Measurements from ENCODE around the gene FCHSD2. TPM values are rescaled to one million over a fixed set of nuclear protein-coding genes. Genes with fewer than 3 reads are reported as not detected.
"Not testable (repeated sequence)": the region's sequence is repeated elsewhere in the genome, so short reads cannot be mapped to it uniquely, and the experiment has no call there.

Gene FCHSD2
- total RNA-seq, 1 donor from 2014 or later = 18.9 TPM

DNA sequence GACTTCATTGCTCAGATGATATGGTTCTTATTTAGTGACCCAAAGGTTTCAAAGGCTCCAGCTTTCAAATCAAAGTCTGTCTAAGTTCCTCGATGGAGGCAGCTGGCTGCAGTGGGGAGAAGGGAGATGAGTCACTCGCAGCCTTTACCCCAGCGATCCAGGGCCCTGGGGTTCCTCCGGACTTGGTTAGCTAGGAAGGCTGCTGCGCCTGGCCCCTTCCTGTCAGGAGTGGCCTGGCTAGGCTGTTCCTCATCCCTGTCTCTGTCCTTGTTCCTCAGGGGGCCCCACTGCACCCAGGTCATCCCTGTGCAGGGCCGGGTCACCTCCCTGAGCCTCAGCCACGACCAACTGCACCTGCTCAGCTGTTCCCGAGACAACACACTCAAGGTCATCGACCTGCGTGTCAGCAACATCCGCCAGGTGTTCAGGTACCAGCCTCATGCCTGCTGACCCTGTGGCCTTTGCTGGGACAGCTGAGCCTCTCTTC is 314.0 kb downstream of the FCHSD2 start:
- H3K79me2 ChIP-seq (ENCODE audit: insufficient read depth, low read length) = no peaks in the 10 kb centered on the region
- no peak for FAIRE-seq
- DNase-seq (ENCODE audit: low read depth) = no peak
- H3K36me3 ChIP-seq (ENCODE audit: insufficient read depth, low read length) = no peaks in the 10 kb centered on the region
- Mint-ChIP-seq H3K4me3 (ENCODE audit: unreplicated experiment) (no peak overlapping the region), H3K36me3 (ENCODE audit: low read depth, unreplicated experiment) (peaks cover 9% of the 10 kb centered on the region), H3K4me1 (ENCODE audit: low read depth, unreplicated experiment) (peaks cover 4% of the 10 kb centered on the region), H3K9me3 (ENCODE audit: unreplicated experiment) (no peaks in the 10 kb centered on the region), H3K27ac (ENCODE audit: unreplicated experiment) (no peak overlapping the region), H3K27me3 (ENCODE audit: low read depth, unreplicated experiment) (peaks cover 5% of the 10 kb centered on the region)
- H2AFZ ChIP-seq (ENCODE audit: low read depth, low read length) = no peak overlapping the region
- H3K9ac ChIP-seq (ENCODE audit: low read length) = no peak overlapping the region
- H3K4me1 ChIP-seq (ENCODE audit: insufficient read depth, low read length) = no peaks in the 10 kb centered on the region
- no peak overlapping the region for H3K4me3 ChIP-seq (ENCODE audit: insufficient read depth, low read depth, low read length)
- no peaks in the 10 kb centered on the region for H3K27me3 ChIP-seq (ENCODE audit: insufficient read depth, low read length)
- no peak overlapping the region for H3K27ac ChIP-seq (ENCODE audit: low read depth, low read length)
- H4K20me1 ChIP-seq (ENCODE audit: insufficient read depth, low read length) = no peaks in the 10 kb centered on the region
- no peak overlapping the region for H3K4me2 ChIP-seq (ENCODE audit: low read length)
- H3K9me3 ChIP-seq (ENCODE audit: insufficient read depth, low read depth, low read length) = no peaks in the 10 kb centered on the region
- TF ChIP-seq CTCF (IDR thresholded peaks at IDR 0.05; ENCODE audit: insufficient read depth, low read depth, low read length) = no peak
- no peak for TF ChIP-seq EZH2 (IDR thresholded peaks at IDR 0.05; ENCODE audit: insufficient read depth, low read length)

- not testable (repeated sequence) for H3K4me1 Mint-ChIP-seq (ENCODE audit: low read depth, unreplicated experiment); H3K9ac ChIP-seq (ENCODE audit: low read length); H3K4me3 Mint-ChIP-seq (ENCODE audit: unreplicated experiment); H3K4me2 ChIP-seq (ENCODE audit: low read length); H3K79me2 ChIP-seq (ENCODE audit: insufficient read depth, low read length); H3K4me1 ChIP-seq (ENCODE audit: insufficient read depth, low read length); FAIRE-seq; H3K36me3 Mint-ChIP-seq (ENCODE audit: low read depth, unreplicated experiment); H3K4me3 ChIP-seq (ENCODE audit: insufficient read depth, low read depth, low read length); H3K27me3 Mint-ChIP-seq (ENCODE audit: low read depth, unreplicated experiment); H2AFZ ChIP-seq (ENCODE audit: low read depth, low read length); DNase-seq (ENCODE audit: low read depth); H3K9me3 Mint-ChIP-seq (ENCODE audit: unreplicated experiment); H3K27me3 ChIP-seq (ENCODE audit: insufficient read depth, low read length); H3K27ac Mint-ChIP-seq (ENCODE audit: unreplicated experiment); H3K36me3 ChIP-seq (ENCODE audit: insufficient read depth, low read length); H3K27ac ChIP-seq (ENCODE audit: low read depth, low read length); H3K9me3 ChIP-seq (ENCODE audit: insufficient read depth, low read depth, low read length); H4K20me1 ChIP-seq (ENCODE audit: insufficient read depth, low read length)
These were observed 314.5 kb downstream of the FCHSD2 start for GRCh38 chr11:72827656-72828055.

- no peak for TF ChIP-seq CTCF (IDR thresholded peaks at IDR 0.05; ENCODE audit: insufficient read depth, low read depth, low read length)
- no peak for TF ChIP-seq EZH2 (IDR thresholded peaks at IDR 0.05; ENCODE audit: insufficient read depth, low read length)
- no peaks in the 10 kb centered on the region for H3K36me3 ChIP-seq (ENCODE audit: insufficient read depth, low read length)
- no peak overlapping the region for H2AFZ ChIP-seq (ENCODE audit: low read depth, low read length)
- no peak overlapping the region for H3K27ac Mint-ChIP-seq (ENCODE audit: unreplicated experiment)
- FAIRE-seq (no peak), DNase-seq (ENCODE audit: low read depth) (no peak)
- no peak overlapping the region for H3K9ac ChIP-seq (ENCODE audit: low read length)
- H3K4me3 Mint-ChIP-seq (ENCODE audit: unreplicated experiment) = no peak overlapping the region
- H3K4me1 ChIP-seq (ENCODE audit: insufficient read depth, low read length) = peaks cover 5% of the 10 kb centered on the region
- H3K27me3 Mint-ChIP-seq (ENCODE audit: low read depth, unreplicated experiment) = peaks cover 2% of the 10 kb centered on the region
- peaks cover 9% of the 10 kb centered on the region for H3K36me3 Mint-ChIP-seq (ENCODE audit: low read depth, unreplicated experiment)
- H3K9me3 ChIP-seq (ENCODE audit: insufficient read depth, low read depth, low read length) = no peaks in the 10 kb centered on the region
- no peaks in the 10 kb centered on the region for H3K9me3 Mint-ChIP-seq (ENCODE audit: unreplicated experiment)
- H3K4me3 ChIP-seq (ENCODE audit: insufficient read depth, low read depth, low read length) = no peak overlapping the region
- H3K79me2 ChIP-seq (ENCODE audit: insufficient read depth, low read length) = no peaks in the 10 kb centered on the region
- peaks cover 4% of the 10 kb centered on the region for H3K4me1 Mint-ChIP-seq (ENCODE audit: low read depth, unreplicated experiment)
- H3K4me2 ChIP-seq (ENCODE audit: low read length) = no peak overlapping the region
- no peaks in the 10 kb centered on the region for H4K20me1 ChIP-seq (ENCODE audit: insufficient read depth, low read length)
- H3K27ac ChIP-seq (ENCODE audit: low read depth, low read length) = no peak overlapping the region
- H3K27me3 ChIP-seq (ENCODE audit: insufficient read depth, low read length) = no peaks in the 10 kb centered on the region
These were observed 315.1 kb downstream of the FCHSD2 start for GRCh38 chr11:72826942-72827480.

Data from astrocyte (in vitro differentiated cells and primary cell).